HS-27A (cell line): ENCODE results near the gene ZBTB8OS.

Source experiments
- DNase-seq: peaks from one replicate; pipeline ENCODE4 v3.0.0-alpha.2; 2012; ENCODE audit warnings: low read depth, missing footprints

The ZBTB8OS gene

GRCh38 chr1:32611859-32612188, 38.5 kb downstream of the ZBTB8OS start:
- no peak for DNase-seq

- no peak for DNase-seq
Measured at GRCh38 chr1:32609180-32609579, 41.2 kb downstream of the ZBTB8OS start.

- no peak for DNase-seq
Measured at GRCh38 chr1:32606565-32607371, 43.6 kb downstream of the ZBTB8OS start.

GRCh38 chr1:32605711-32606424, 44.5 kb downstream of the ZBTB8OS start:
- no peak for DNase-seq

- no peak for DNase-seq
Measured at GRCh38 chr1:32600034-32600433, 50.3 kb downstream of the ZBTB8OS start.

- no peak for DNase-seq
Measured at GRCh38 chr1:32592943-32593342, 57.4 kb downstream of the ZBTB8OS start.

- no peak for DNase-seq
Measured at GRCh38 chr1:32580348-32581017, 69.9 kb downstream of the ZBTB8OS start.
